HG03064 (cell line): ENCODE results near the gene COL11A1.
"Not testable (repeated sequence)": the region's sequence is repeated elsewhere in the genome, so short reads cannot be mapped to it uniquely, and the experiment has no call there.

ENCODE experiments used
- ATAC-seq: cut with Tn5 transposase; IDR thresholded peaks from one replicate; pipeline ENCODE4 v1.9.1; 2021; ENCODE audit warnings: low read depth; ENCODE audit not compliant: unreplicated experiment

COL11A1 gene

DNA sequence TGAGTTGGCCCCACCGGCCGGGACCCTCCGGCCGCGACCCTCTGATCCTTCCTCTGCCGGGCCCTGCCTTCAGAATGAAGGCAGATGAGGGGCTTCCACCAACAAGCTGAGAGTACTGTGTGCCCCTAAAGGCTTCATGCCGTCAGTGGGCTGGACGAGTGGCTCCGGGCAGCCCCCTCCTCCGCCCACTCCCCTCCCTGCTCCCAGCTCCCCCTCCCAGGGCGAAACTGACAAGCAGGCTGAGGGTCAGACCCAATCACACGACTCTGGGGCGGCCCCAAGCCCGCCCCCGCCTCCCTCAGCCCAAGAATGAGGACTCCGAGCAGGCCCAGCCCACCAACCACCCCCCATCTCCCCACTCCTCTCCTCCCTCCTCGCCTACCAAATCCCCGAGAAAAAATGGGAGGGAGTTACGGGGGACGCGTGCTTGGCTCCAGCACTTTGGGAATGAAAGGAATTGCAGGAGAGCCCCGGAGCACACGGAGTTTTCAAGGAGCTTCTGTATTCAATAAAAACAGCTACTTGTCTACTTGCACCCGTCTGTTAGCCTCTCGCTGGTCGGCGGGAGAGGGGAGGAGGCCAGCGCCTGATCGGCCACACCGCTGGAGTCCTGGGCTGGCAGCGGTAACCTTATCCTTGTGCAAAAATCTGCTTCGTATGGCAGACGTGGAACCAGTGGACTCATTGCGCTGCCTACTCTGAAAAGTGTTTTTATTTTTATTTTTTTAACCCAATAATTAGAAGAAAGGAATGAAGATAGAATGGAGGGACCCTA is at the start of gene COL11A1:
COL11A1 (minus strand) TSS at position 147 of the 775 bp plus-strand sequence. CDS start 344 bp downstream, outside the sequence.
- no peak for ATAC-seq

DNA sequence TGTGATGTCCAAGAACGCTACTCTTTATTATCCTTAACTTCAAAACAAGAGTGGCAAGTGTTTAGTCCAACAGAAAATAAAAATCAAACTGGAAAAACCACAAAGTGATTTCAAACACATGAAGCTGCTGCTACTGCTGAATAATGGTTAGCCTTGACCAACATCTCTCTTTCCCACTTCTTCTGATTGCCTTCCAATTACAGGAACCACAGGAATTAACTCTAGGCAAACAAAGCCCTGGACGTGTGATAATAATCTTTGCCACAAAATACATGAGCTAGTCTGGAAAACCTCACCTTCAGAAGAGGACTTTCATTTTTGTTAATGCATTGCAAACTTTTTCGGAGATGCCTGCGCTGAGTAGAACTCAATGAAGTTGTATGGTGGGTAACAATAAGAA is 48.6 kb upstream of the COL11A1 start:
- no peak for ATAC-seq

DNA sequence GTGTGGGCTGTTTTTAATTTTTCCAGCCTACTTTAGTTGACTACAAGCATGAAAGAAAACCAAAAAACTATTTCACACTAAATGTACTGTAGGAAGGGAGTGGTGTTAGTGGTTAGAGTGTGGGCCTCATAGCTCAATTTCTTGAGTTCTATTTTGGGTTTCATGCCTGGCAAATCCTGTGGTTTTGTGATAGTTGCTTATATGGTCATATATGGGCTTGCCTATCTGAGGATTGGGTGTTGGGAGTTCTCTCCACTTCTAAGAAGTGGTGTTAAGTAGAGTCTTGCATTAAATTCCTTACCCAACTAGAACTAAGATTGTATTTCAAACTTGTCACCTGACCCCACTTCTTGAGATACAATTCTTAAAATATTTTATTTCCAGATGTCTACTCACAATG is 37.8 kb upstream of the COL11A1 start:
- no peak for ATAC-seq

DNA sequence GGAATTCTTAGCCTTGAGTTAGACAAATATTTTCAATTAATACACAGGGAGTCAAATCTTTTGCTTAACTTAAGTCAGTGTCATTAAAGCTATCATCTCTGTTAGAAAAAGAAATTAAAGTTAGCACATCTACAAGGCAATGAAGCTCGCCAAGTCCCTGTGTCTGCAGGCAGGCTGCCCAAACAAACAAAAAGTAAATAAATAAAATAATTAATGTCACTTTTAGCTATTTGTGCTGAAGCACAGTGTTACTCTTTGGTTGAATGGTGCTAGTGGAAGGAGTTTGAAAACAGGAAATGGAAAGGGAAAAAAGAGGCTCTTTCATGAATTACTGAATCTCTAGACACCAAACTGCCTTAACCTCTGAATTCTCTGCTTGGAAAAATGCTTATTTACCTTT is 37.1 kb upstream of the COL11A1 start:
- no peak for ATAC-seq

DNA sequence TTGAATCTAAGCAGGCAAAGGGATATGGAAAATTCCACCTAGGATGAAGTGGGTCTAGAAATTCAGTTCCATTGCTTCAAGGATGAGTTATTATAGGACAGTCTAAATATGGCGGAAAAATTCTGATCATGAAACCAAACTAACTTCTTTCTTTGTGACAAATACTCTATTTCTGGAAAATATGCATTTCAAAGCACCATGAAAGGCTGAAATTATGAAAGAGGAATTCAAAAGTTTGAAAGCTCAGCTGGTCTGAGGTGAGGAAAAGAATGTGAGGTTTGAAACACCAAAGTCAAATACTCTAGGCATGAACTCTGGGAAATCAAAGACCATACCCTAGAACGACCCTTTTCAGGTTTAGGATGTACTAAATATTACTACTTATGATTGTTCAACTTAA is 36.4 kb upstream of the COL11A1 start:
- no peak for ATAC-seq

DNA sequence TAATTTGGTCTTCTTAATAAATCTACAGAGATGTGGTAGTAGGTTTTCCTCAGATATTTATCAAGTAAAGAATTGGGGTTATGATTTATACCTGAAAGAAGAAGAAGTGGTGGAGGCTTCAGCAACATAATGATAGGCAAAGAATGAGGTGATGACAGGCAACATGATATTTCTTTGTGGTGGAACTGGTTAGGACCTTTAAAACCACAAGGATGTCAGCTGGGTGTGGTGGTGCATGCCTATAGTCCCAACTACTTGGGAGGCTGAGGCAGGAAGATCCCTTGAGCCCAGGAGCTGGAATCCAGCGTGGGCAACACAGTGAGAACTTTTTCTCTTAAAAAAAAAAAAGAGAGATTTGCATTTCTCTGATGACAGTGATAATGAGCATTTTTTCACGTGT is 34.1 kb upstream of the COL11A1 start:
- no peak for ATAC-seq

DNA sequence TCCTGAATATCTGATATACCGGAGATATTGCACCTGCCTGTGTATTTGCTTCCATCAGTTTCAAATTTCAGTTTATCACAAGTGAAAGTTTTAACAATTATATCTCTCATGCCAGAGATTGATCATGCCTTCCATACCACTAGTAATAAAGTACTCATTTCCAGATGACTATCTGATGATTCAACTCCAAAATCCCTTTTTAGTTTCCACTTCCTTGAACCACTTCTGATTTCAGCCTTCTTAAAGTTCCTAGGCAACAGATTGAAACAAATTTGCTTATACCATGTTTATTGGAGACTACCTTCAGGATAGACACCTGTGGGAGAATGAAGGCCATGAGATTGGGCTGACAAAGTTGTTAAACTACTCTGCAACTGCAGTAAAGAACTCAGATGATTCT is 21.5 kb upstream of the COL11A1 start:
- ATAC-seq: no peak

DNA sequence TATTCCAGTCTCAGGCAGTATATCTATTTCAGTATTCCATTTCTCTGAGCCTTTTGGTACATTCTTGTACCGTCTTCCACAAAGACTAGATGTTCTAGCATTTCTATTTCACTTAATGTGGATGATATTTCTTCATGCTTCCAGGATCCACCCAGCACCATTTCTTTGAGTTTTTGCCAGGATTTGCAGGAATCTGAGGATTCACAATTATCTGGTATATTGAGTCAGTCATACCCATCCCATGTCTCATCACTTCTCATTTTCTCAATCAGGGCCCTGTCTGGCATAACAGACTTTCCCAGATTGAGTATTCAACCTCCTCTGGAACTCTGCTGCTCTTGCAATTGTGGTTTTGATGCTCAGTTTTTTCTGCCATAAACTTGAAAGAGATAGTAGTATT is 20.9 kb upstream of the COL11A1 start:
- no peak for ATAC-seq

DNA sequence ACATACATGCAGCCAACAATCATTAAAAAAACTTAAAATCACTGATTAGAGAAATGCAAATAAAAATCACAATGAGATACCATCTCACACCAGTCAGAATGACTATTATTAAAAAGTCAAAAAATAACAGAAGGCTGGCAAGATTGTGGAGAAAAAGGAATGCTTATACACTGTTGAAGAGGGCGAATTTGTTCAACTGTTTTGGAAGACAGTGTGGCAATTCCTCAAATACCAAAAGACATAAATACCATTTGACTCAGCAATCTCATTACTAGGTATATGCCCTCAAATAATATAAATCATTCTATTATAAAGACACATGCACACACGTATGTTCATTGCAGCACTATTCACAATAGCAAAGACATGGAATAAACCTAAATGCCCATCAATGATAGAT is 19.9 kb upstream of the COL11A1 start:
- ATAC-seq: not testable (repeated sequence)

DNA sequence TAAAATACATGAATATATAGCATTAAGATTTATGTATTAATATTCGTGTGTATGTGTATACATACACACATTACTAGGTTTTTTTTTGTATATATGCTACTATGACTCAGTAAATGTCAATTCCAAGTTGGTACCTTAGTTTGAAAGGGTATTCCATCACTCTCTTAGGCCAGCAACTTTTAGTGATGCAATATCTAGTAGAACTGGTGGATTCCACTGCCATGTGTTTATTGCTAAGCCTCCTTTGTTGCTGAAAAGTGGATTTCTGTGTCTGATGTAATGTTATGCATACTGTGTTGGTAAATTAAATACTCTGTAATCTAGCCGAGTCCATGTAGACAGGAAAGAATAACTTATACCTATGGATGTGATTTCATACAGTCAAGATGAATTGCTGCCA is 16.9 kb upstream of the COL11A1 start:
- ATAC-seq: no peak

DNA sequence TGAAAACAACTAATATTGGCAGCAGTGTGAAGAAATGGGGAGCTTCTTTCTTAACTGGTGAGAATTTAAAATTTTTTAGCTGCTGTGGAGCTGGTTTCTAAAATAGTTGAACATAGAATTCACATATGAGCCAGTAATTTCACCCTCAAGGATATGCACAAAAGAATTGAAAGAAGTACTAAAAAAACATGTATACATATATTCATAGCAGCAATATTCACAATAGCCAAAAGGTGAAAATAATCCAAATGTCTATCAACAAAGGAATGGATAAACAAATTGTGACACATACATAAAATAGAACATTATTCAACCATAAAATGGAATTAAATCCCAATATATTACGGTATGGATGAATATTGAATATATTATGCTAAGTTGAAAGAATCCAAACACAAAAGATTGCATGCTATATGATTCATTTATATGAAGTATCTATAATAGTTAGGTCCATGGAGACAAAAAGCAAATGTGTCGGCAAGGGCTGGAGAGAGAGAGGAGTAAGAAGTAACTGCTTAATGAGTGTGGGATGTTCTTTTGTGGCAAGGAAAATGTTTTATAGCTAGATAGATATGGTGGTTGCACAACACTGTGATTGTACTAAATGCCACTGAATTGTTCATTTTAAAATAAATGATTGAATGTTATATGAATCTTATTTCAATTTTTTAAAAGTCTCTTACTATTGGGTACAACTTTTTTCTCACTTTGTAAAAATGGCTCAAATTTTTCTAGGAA is 14.8 kb upstream of the COL11A1 start:
- ATAC-seq: no peak

DNA sequence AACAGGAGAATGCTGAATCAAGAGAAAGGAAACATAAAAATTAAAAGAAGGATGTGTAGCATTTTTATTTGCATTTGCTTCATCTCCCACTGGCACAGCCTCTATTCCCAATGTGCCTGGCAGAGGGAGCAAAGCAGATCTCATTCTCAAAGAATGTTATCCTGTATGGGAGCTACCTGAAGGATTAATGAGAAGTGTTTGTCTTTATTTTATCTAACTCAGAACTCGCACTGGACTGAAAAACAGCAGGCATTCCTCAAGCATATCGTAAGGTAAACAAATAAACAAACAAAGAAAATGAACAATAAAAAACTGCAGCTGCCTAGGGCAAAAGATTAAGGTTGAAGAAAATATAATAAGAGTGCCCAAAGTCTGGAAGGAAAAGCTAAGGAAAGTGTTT is 12.7 kb upstream of the COL11A1 start:
- no peak for ATAC-seq

DNA sequence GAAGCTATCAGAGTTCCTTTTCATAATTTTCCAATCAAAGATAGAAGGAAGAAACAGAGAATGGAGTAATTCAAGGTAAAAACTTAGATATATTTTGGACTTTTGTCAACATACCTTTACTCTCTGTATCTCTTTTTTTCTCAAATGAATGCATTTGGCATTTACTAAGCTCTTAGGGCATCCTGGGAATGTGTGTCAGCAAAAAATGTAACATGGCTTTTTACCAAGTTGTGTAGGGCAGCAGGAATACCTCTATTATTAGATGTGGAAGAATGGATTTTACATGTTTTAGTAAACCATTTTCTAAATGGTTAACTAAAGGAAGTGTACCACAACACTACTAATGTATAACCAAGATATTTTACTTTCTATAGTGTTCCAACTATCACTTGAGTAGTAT is 4.2 kb upstream of the COL11A1 start:
- ATAC-seq: no peak

DNA sequence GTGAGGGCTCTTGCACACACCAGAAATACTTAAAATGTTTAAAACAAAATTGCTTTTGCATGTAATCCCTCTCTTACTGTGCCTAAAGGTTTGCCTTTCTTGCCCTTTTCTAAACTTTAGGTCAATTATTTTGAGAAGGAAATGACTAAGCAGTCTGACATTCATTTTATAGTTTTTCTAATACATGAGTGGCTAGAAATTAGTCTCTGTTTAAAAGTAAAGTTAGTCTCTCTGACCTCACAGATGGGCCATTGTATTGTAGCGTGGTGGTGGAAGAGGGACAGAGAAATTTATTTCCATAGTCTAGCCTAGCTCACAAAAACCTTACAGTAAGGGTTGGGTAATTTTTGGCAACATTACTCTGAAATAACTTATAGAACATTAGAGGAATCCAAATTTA is 3.6 kb upstream of the COL11A1 start:
- ATAC-seq: no peak

DNA sequence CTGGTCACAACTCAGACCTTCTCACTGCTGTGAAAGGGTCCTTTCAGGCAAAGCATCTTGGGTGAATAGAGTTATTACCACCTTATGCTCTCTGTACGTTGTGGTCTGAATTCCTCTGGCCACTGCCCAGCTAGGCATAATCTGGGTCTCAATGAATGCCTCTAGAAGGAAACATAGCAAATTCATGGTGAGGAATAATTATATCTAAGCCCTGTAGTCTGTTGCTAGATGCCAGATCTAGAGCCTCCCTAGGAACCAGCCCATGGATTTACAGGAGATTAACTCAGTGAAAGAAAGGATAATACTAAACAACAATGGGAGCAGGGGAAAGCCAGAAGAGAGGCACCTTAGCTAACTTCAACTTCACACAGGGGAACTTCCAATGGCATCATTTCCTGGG is 2.4 kb upstream of the COL11A1 start:
- no peak for ATAC-seq

DNA sequence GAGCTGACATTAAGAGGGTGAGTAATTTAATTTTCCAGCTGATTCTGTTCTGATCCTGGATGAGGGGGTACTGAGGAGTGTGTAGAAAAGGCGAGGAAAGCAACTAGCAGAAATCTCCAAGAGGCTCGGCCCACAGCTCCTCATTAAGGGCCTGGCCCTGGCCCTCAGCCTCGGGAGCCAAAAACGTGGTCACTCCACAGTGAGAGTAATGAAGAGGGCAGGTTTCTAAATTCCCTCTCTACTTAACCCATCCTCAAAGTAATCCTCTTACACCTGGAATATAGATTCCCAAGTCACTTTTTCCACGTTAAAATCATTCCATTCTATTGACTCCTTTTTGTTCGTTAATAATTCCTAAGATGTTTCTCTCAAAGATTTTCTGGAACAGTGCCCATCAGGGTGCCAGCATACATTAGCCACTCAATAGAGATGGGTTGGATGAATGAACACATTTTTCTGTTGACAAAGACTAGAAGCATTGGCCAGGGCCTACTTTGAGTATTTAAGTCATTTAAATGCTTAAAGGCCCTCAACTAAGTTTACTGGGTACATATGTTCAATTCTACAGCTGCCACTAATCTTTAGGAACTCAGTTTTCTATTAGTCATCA is 1.1 kb upstream of the COL11A1 start:
- no peak for ATAC-seq

DNA sequence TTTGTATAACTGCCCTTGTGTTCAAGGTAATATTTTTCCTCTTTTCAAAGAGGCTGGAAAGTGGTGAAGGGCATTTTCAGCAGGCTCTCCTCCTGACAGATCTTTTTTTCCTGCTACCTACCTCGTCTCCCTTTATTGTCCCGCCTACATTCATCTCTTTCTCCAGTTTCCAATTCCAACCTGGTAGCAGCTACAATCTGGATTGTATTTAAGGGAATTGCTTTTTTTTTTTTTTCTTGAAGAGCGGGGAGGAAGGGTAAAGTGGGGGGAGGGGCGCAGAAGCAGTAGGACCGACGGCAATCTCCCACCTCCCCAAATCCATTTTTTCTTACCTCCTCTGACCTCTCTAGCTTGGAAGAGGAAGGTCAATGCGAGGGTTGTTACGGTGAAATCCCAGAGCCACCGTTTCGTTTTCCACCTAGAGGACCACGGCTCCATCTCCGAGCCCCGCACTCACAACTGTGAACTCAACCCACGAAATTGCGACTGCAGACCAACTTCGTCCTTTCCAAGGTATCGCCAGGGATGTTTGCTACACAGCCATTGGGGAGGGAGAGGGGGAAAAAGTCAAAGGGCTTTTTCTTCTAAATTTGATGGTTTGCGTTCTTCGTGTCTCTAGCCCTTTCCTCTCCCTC is 464 bp downstream of the COL11A1 start:
- no peak for ATAC-seq

DNA sequence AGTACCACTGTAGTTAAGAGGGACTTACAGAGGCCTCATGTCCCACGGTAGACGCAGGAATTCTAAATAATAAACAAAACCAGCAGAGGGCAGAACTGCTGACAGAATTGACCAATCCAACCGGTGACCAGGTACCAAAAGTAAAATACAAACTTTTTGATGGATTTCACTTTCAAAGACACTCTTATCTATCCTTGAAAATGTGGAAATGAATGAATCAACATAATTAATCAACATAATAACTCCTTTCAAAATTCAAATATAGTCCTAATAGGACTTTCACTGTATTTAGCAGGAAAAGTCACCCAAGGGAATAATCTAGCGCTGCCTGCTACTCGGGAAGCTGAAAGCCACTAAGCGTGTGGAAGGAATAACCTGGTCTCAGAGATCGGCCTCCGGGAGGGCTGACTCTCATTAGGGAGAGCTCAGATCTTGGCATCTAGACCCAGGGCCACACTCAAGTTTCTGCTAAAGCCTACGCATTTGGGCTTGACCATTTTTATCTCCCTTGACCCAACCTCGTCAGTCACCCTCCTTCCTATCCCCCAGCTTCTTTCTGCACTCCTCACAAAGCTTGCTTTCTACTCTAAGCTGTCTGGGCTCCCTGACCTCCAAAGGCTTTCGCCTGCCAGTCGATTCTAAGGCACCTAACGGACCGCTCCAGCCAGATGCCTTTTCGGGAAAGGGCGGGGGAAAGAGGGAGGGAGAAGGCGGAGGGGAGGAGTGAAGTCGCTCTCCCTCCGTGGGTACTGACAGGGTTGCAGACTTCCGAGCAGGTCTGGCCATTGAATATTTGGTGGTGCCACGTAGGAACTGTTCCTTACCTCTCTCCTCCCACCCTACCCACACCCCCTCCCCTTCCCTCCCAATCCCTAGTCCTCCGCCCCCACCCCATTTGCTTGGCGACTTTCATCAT is 1.6 kb downstream of the COL11A1 start:
- peak; percentile 79 for ATAC-seq

DNA sequence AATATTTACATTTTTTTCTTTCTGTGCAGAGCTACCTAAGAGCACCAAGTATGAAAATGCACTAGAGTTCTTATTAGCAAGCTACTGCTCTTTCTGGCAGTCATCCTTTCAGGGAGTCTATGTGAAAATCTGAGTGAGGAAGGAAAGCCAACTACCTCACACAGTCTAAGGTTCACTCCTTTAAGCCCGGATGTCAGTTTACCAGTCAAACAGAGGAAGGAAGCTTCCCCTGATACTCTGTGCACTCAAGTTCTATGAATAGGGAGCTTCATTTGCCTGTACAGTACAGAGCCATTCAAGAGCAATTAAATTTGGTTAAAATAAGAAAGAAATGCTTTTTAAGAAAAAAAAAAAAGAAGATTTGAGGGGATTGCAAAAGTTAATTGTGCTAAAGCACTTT is 6.9 kb downstream of the COL11A1 start:
- no peak for ATAC-seq

DNA sequence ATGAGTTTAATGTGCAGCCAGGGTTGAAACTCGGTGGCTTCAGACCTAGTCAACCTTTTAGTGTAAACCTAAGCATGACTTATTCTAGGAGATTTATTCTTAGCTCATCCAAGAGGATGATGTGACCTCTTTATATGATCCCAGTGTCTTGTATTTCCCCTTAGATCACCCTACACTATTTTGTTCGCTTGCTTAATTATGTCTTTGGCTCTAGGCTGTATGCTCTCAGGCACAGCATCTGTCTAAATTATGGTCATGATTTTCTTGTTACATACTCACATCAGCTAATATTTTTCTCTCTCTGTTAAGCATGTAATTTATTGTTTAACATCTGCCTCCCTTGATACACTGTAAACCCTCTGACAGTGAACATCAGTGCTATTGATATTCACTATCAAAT is 19.1 kb downstream of the COL11A1 start:
- ATAC-seq: no peak
